GM19238 (cell line): Measurements from ENCODE around the gene WFDC1.

Experiments
- DNase-seq: peaks from one replicate; pipeline ENCODE4 v3.0.0; 2011; ENCODE audit warnings: low spot score; ENCODE audit not compliant: insufficient read length

Gene WFDC1

GRCh38 chr16:84373907-84374489 lies 79.3 kb downstream of the WFDC1 start:
- no peak for DNase-seq

- no peak for DNase-seq
Measured at GRCh38 chr16:84378099-84378498, 83.4 kb downstream of the WFDC1 start.

GRCh38 chr16:84378567-84378966 lies 83.9 kb downstream of the WFDC1 start:
- no peak for DNase-seq

- no peak for DNase-seq
Measured at GRCh38 chr16:84379008-84379708, 84.5 kb downstream of the WFDC1 start.
